Loucy (cell line): ENCODE results near the gene SDK1.

Experiments used
- H2AFZ ChIP-seq: fragments of 200-600 bp; sonication (generic); 2 replicates; pipeline ENCODE4 v1.6.0; 2016; ENCODE audit warnings: antibody characterized with exemption, mild to moderate bottlenecking, low read length, moderate library complexity
- H3F3A ChIP-seq: fragments of 200-600 bp; 2 replicates; pipeline ENCODE4 v1.6.0; 2016; ENCODE audit warnings: antibody characterized with exemption, low read depth, mild to moderate bottlenecking
- H3K27me3 ChIP-seq: fragments of 200-600 bp; sonication (generic); 2 replicates; pipeline ENCODE4 v1.6.1; 2014; ENCODE audit warnings: low read length, mild to moderate bottlenecking; ENCODE audit not compliant: insufficient read depth, poor library complexity, severe bottlenecking
- H3K36me3 ChIP-seq: fragments of 200-600 bp; sonication (generic); 2 replicates; pipeline ENCODE4 v1.6.1; 2016; ENCODE audit warnings: low read length; ENCODE audit not compliant: insufficient read depth
- H3K4me1 ChIP-seq: fragments of 200-600 bp; sonication (generic); 2 replicates; pipeline ENCODE4 v1.5.1; 2014; ENCODE audit warnings: low read length, mild to moderate bottlenecking; ENCODE audit not compliant: insufficient read depth, poor library complexity, severe bottlenecking
- H3K4me2 ChIP-seq: fragments of 200-600 bp; sonication (generic); 2 replicates; pipeline ENCODE4 v1.6.0; 2014; ENCODE audit warnings: antibody characterized with exemption, low read length, low read depth, mild to moderate bottlenecking; ENCODE audit not compliant: poor library complexity, severe bottlenecking
- H3K4me3 ChIP-seq: fragments of 200-600 bp; sonication (generic); 2 replicates; pipeline ENCODE4 v1.5.1; 2014; ENCODE audit warnings: low read length, mild to moderate bottlenecking, mixed read lengths; ENCODE audit not compliant: poor library complexity, severe bottlenecking
- H3K79me2 ChIP-seq: fragments of 200-600 bp; sonication (generic); 2 replicates; pipeline ENCODE4 v1.6.1; 2014; ENCODE audit warnings: low read length; ENCODE audit not compliant: insufficient read depth
- H3K9ac ChIP-seq: fragments of 200-600 bp; sonication (generic); 2 replicates; pipeline ENCODE4 v1.6.0; 2014; ENCODE audit warnings: mild to moderate bottlenecking, low read depth, low read length, moderate library complexity; ENCODE audit not compliant: poor library complexity, severe bottlenecking
- H3K9me2 ChIP-seq: fragments of 200-600 bp; sonication (generic); replicated peaks from 2 replicates; pipeline ENCODE4 v1.6.1; 2016; ENCODE audit warnings: low read depth, low read length, mixed read lengths
- H3K9me3 ChIP-seq: fragments of 200-600 bp; sonication (generic); 2 replicates; pipeline ENCODE4 v1.6.1; 2014; ENCODE audit warnings: mild to moderate bottlenecking, antibody characterized with exemption, low read length, low read depth; ENCODE audit not compliant: insufficient read depth
- H4K20me1 ChIP-seq: fragments of 200-600 bp; sonication (generic); 2 replicates; pipeline ENCODE4 v1.6.0; 2014; ENCODE audit warnings: antibody characterized with exemption, low read length, mild to moderate bottlenecking; ENCODE audit not compliant: insufficient read depth, poor library complexity, severe bottlenecking
- CTCF ChIP-seq: fragments of 200-600 bp; sonication (generic); conservative IDR thresholded peaks from 2 replicates; pipeline ENCODE4 v1.5.1; 2014; ENCODE audit warnings: mild to moderate bottlenecking, antibody characterized with exemption, low read length
- EZH2phosphoT487 ChIP-seq: fragments of 200-600 bp; IDR thresholded peaks from 2 replicates; pipeline ENCODE4 v1.6.1; 2018; ENCODE audit warnings: antibody characterized with exemption, mild to moderate bottlenecking, moderate library complexity, borderline replicate concordance

SDK1 gene

GRCh38 chr7:3668743-3669142, 367.7 kb downstream of the SDK1 start:
- Histone ChIP-seq H3K79me2 (no peaks in the 10 kb centered on the region), H3K36me3 (no peaks in the 10 kb centered on the region), H3K9me2 (no peaks in the 10 kb centered on the region), H4K20me1 (no peaks in the 10 kb centered on the region), H3F3A (no peaks in the 10 kb centered on the region), H2AFZ (no peak overlapping the region), H3K27me3 (no peaks in the 10 kb centered on the region), H3K4me2 (no peak overlapping the region), H3K9me3 (no peaks in the 10 kb centered on the region), H3K9ac (no peak overlapping the region), H3K4me1 (no peaks in the 10 kb centered on the region), H3K4me3 (no peak overlapping the region)
- no peak for TF ChIP-seq CTCF
- TF ChIP-seq EZH2phosphoT487: no peak

DNA sequence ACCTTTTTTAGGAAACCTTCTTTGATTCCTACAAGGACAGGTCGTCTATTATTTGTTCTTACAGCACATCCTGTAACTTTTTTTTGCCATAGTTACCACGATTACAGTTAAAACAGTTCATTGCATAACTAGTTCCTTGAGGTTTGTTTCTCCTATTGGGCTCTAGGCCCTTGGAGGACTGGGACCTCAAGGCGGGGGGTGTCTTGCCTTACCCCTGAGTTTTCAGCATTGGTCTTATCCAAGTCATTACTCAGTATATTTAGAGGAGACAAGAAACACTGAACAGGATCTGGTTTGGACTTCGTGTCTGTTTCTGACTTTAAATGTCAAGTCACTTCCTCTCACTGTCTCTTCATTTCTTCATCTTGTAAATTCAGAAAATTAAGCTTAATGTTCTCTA, 369.8 kb downstream of the SDK1 start:
- no peaks in the 10 kb centered on the region for H3K79me2 ChIP-seq
- no peak for TF ChIP-seq CTCF
- TF ChIP-seq EZH2phosphoT487: no peak
- H3K9me2 ChIP-seq: no peaks in the 10 kb centered on the region
- H3F3A ChIP-seq: no peaks in the 10 kb centered on the region
- no peaks in the 10 kb centered on the region for H3K27me3 ChIP-seq
- no peaks in the 10 kb centered on the region for H3K9me3 ChIP-seq
- no peak overlapping the region for H3K4me2 ChIP-seq
- H3K9ac ChIP-seq: no peak overlapping the region
- H4K20me1 ChIP-seq: no peaks in the 10 kb centered on the region
- no peaks in the 10 kb centered on the region for H3K36me3 ChIP-seq
- no peak overlapping the region for H3K4me3 ChIP-seq
- no peak overlapping the region for H2AFZ ChIP-seq
- no peaks in the 10 kb centered on the region for H3K4me1 ChIP-seq

DNA sequence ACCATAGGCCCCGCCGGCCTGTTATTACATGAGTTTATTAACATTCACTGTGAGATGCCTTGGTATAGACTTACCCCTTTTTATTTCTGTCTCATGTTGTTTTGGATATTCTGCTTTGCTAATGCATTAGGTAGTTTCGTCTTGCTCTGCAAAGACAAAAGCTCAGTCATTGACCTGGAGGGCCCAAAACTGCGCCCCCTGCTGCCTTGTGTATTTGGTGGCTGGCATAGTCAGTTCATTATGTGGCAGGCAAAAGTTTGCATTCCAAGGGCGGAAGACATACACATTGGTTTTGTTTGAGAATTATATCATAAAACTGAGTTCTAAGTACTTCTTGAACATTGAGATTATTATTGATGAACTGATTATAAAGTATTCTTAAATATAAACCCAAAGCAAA, 372.5 kb downstream of the SDK1 start:
- Histone ChIP-seq H2AFZ (no peak overlapping the region), H3K9me3 (no peaks in the 10 kb centered on the region), H3K4me1 (no peaks in the 10 kb centered on the region), H3K36me3 (no peaks in the 10 kb centered on the region), H3K4me3 (no peak overlapping the region), H4K20me1 (no peaks in the 10 kb centered on the region), H3K27me3 (no peaks in the 10 kb centered on the region), H3K4me2 (no peak overlapping the region), H3K9me2 (no peaks in the 10 kb centered on the region), H3K9ac (no peak overlapping the region), H3K79me2 (no peaks in the 10 kb centered on the region), H3F3A (no peaks in the 10 kb centered on the region)
- no peak for TF ChIP-seq EZH2phosphoT487
- TF ChIP-seq CTCF: peak; percentile 60
